ENCODE measurements around the gene DHH.

The DHH gene

GRCh38 chr12:49050507-49051372 lies 43.9 kb downstream of the DHH start:
- DNase-seq (ENCODE audit: low spot score): no peak

- no peak for DNase-seq (ENCODE audit: low spot score)
These were observed 44.9 kb downstream of the DHH start for GRCh38 chr12:49049566-49050224.

- no peak for DNase-seq (ENCODE audit: low spot score)
These were observed 45.6 kb downstream of the DHH start for GRCh38 chr12:49048953-49049352.

- no peak for DNase-seq (ENCODE audit: low spot score)
These were observed 48.3 kb downstream of the DHH start for GRCh38 chr12:49046129-49046895.

- no peak for DNase-seq (ENCODE audit: low spot score)
These were observed 49.9 kb downstream of the DHH start for GRCh38 chr12:49044660-49045059.

- DNase-seq (ENCODE audit: low spot score): peak; percentile 96
These were observed 50.7 kb downstream of the DHH start for GRCh38 chr12:49043856-49044258.

- DNase-seq (ENCODE audit: low spot score): no peak
These were observed 51.4 kb downstream of the DHH start for GRCh38 chr12:49043241-49043640.

GRCh38 chr12:49041881-49042484 lies 52.6 kb downstream of the DHH start:
- DNase-seq (ENCODE audit: low spot score): no peak

GRCh38 chr12:49041036-49041880 lies 53.3 kb downstream of the DHH start:
- DNase-seq (ENCODE audit: low spot score): no peak

- DNase-seq (ENCODE audit: low spot score): no peak
These were observed 54.2 kb downstream of the DHH start for GRCh38 chr12:49040364-49040855.

- no peak for DNase-seq (ENCODE audit: low spot score)
These were observed 54.9 kb downstream of the DHH start for GRCh38 chr12:49039421-49040363.

GRCh38 chr12:49038291-49038955 lies 56.2 kb downstream of the DHH start:
- DNase-seq (ENCODE audit: low spot score): no peak

- no peak for DNase-seq (ENCODE audit: low spot score)
These were observed 56.7 kb downstream of the DHH start for GRCh38 chr12:49037947-49038237.

- no peak for DNase-seq (ENCODE audit: low spot score)
These were observed 57.3 kb downstream of the DHH start for GRCh38 chr12:49037111-49037946.
